SIG-M5 (cell line): ENCODE measurements around the gene MAPK14.
"Not testable (repeated sequence)": the region's sequence is repeated elsewhere in the genome, so short reads cannot be mapped to it uniquely, and the experiment has no call there.

Experiments used
- DNase-seq: peaks from one replicate; lab custom pipeline; 2025; lab: John Stamatoyannopoulos, UW

The MAPK14 gene

DNA sequence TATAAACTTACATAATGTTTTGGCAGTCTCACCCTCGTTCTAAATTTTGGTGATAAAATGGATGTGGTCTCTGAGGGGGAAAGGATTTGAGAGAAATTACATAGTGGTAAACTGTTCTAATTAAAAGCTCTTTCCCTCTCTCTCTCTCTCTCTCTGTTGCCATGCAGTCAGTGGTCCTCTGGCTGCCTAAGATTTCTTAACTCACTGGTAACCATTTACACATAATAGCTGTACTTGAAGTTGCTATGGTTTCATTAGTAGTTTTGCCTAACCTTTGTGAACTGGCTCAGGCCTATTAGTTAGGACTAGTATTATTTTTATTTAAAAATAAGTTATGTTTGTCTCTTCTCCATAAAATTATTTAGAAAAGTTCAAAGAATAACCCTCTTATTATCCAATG is 42.0 kb downstream of the MAPK14 start:
- no peak for DNase-seq

DNA sequence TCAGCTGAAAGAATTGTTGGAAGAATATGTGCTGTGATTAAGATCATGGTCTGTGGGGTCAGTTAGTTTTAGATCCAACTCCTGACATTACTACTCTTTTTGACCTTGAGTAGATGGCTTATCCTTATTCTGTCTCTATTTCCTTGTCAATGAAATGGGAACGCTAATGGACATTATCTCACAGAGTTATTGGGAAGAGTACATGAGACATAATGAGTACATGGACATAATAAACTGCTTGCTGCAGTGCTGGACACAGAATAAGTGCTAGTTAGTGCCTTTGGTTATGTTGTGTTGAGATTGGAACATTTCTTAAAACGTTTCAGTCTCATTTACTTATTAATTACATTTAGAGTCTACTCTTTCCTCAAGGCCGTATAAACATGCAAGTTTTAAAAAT is 42.6 kb downstream of the MAPK14 start:
- no peak for DNase-seq

DNA sequence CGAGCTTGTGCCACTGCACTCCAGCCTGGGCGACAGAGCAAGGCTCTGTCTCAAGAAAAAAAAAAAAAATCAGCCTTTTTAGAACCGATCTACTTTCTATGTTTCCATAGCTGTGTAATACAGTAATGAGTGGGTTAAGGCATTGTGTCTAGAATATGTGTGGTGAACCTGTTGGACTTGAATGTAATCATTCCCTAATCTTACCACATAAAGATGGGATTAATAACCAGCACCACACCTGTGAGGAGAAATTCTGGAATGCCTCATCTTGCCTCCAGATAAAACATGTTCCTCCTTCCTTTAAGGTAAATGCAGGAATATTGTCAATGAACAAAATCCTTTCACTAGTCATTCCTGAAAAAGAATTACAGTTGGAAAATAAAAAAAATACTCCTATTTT is 43.7 kb downstream of the MAPK14 start:
- no peak for DNase-seq

DNA sequence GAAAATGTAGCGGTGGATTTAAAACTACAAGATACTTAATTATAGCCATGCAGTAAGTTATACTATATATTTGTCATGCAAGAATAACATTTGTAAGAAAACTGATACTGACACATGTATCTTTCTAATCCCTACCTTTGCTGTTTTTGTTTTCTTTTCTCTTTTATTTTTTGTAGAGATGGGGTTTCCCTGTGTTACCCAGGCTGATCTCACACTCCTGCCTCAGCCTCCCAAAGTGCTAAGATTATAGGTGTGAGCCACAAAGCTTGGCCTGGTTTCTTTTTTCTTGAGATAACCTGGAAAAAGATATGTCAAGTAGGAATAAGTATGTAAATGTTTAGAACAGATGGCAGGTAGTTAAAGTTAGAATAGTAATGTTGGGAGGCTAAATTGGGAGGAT is 44.1 kb downstream of the MAPK14 start:
- DNase-seq = no peak

DNA sequence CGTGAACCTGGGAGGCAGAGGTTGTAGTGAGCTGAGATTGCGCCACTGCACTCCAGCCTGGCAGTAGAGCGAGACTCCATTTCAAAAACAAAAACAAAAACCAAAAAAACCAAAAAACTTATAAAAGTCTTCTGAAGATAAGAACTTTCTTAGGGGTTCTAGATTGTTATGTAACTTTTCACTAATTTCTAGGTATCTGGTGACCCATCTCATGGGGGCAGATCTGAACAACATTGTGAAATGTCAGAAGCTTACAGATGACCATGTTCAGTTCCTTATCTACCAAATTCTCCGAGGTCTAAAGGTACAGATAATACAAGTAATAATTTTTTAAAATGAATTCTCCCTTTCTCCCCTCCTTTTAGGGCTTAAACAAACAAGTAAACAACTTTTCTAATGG is 45.1 kb downstream of the MAPK14 start:
- no peak for DNase-seq

DNA sequence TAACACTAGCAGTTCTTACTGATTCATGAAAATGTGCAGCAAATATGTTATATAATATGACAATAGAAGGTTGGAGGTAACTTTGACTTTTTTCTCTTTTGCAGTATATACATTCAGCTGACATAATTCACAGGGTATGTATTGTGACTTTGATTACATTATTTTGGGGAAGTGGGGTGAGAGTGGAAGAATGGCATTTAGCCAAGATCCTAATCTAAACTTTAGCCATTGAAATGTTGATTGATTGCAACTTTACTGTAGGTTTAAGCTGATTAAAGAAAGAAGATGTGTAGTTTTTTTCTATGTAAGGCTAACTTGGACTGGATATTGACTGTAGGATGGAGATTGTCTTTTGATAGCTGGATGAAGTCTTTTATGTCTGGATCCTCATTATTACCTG is 46.0 kb downstream of the MAPK14 start:
- no peak for DNase-seq

DNA sequence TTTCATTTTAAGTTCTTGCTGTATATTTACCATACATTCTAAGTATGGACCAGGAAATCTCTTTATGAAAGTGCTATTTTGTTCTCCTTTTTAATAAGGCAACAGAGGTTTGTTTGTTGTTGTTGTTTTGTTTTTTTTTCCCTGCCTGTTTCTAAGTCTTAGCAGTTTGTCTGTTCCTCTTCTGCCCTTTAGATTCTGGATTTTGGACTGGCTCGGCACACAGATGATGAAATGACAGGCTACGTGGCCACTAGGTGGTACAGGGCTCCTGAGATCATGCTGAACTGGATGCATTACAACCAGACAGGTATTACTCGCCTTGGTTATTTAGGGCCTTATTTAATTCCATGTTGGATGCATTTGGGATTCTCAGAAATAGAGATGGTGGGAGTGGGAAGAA is 48.0 kb downstream of the MAPK14 start:
- DNase-seq = no peak

DNA sequence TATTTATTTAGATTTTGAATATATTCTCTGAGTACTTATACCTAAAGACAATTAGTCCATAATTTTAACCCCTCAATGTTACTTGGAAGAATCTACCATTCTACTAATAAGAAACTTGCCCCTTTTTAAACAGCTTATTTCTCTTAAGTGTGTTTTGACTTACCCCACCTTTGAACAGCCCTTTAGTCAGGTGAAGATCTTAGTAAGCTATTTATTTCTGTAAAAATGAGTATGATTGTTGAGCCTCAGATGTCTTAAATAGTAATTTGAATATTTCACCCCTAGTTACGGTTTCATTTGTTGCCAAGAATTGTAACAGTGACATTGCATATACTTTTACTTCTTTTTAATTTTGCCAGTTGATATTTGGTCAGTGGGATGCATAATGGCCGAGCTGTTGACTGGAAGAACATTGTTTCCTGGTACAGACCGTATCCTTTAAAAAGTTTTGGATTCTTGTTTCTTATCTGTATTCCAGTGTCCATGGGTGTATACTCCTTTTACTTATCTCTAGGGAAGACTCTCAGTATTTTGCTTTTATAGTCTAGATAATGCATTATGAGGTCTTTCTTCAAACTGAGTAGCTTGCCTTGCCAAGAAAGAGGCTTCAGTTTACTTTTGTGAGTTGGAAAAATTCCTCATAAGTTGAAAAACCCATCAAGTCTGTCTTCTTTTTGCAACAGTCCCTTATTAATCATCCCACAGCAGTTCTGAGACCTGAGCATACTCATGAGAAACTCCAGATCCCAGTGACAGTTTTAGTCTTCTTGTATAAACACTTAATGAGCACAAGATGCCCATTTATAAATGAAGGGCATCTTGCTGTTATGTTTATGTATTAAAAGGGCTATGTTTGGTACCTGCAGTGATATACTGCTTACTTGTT is 48.8 kb downstream of the MAPK14 start:
- DNase-seq = no peak

DNA sequence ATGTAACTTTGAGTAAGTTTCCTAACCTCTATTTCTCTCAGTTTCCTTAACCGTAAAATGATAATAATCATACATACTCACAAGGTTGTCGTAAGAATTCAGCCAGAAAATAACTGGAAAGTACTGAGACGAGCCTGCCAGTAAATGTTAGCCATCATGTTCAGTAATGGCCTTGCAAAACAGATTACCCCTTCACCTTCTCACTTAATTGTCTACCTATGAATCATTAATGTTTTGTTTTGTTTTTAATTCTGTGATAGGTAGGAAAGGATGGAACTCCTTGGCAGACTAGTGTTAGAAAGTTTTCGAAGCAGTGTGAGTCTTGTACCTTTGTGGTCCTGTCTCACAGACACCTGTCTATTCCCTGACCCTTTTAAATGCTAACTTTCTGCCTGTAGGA is 50.6 kb downstream of the MAPK14 start:
- no peak for DNase-seq

DNA sequence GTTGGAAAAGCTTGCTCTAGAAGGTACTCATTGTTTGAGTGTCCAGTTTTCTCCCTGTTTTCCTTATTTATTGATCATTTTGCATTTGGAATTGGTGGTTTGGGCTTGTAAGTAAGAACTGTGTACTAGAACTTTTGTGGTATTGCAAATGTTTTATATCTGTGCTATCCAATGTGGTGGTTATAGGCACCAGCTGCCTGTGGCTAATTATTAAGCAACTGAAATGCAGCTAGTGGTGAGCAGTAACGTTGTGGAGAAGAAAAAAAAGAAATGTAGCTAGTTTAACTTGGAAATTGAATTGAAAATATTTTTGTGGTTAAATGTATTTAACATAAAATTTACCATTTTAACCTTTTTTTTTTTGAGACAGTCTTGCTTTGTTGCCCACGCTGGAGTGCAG is 52.0 kb downstream of the MAPK14 start:
- DNase-seq = no peak

DNA sequence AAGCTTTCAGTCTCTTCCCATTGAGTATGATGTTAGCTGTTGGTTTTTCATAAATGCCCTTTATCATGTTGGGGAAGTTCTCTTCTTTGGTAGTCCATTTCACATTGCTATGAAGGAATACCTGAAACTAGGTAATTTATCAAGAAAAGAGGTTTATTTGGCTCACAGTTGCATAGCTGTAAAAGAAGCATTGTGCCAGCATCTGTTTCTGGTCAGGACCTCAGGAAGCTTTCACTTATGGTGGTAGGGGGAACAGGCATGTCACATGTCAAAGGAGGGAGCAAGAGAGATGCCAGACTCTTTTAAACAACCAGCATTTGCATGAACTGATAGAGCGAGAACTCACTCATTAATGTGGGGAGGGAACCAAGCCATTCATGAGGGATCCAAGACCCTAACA is 54.7 kb downstream of the MAPK14 start:
- no peak for DNase-seq

DNA sequence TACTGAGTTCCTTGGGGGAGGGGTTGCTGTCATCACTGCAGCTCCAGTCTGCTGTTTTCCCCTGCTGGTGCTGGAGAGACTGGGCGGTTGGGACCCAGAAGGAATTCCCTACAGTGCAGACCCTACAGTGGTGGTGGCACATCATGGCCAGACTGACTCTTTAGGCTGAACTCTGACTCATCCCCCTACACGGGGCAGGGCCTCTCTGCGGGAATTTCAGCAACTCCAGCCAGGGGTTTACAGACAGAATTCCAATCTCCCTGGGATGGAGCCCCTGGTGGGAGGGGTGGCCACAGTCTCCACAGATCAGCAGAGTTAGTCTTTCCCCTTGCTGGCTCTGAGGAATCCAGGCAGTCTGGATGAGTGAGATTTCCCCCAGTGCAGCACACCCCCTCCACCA is 55.8 kb downstream of the MAPK14 start:
- DNase-seq = no peak

DNA sequence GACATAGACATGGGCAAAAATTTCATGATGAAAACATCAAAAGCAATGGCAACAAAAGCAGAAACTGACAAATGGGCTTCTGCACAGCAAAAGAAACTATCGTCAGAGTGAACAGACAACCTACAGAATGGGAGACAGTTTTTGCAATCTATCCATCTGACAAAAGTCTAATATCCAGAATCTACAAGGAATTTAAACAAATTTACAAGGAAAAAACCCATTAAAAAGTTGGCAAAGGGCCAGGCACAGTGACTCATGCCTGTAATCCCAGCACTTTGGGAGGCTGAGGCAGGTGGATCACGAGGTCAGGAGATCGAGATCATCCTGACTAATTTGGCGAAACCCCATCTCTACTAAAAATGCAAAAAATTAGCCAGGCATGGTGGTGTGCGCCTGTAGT is 60.6 kb downstream of the MAPK14 start:
- DNase-seq = not testable (repeated sequence)

DNA sequence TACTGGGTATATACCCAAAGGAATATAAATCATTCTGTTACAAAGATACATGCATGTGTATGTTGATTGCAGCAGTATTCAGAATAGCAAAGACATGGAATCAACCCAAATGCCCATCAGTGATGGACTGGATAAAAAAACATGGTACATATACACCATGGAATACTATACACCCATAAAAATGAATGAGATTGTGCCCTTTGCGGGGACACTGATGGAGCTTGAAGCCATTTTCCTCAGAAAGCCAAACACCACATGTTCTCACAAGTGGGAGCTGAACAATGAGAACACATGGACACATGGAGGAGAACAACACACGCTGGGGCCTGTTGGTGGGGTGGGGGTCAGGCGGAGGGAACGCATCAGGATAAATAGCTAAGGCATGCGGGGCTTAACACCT is 61.4 kb downstream of the MAPK14 start:
- no peak for DNase-seq

DNA sequence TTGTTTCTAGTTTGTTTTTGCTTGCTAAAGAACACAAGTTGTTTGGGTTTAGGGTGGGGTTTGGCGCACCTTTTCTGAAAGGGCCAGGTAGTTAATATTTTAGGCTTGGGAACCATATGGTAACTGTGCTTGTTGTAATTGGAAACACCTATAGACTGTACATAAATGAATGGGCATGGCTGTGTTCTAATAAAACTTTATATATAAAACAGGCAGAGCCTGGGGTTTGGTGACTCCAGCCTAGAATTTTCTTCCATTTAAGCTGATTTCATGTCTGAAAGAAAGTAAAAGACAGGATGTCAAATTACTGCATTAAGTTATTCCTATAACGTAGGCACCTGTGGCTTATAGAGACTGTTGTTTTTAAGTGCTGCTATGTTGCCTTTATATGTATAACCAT is 66.6 kb downstream of the MAPK14 start:
- no peak for DNase-seq

DNA sequence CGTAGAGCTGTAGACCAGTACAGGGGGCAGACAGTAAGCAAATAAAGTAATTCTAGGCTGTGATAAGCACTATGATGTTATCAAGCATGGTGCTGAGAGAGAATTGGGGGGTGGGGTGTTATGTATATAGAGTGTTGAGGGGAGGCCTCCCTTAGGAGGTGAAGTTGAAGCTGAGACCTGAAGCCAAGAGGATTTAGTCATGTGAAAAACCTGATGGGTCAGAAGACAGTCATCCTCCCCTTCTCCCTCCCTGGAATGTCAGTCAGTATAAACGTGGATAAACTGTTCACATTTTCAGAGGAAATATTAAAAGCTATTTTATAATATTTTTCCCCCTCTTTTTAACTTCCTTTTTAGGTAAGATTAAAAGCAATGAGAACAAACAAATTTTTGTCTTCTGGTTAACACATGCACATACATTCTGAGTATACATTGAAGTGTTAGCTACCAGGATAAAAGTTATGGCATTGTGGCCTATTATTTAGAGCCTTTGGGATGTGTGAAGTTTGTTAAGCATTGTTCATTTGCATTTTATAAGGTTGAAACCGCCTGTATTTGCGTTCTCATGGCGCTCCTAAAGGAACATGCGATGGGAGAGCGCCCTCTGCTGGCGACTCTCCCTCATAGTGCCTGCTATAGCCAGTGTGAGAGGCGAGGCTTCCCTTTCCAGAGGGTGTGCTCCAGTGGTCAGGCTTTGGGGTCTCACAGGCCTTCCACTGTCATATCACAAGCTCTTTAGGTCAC is 67.3 kb downstream of the MAPK14 start:
- no peak for DNase-seq

DNA sequence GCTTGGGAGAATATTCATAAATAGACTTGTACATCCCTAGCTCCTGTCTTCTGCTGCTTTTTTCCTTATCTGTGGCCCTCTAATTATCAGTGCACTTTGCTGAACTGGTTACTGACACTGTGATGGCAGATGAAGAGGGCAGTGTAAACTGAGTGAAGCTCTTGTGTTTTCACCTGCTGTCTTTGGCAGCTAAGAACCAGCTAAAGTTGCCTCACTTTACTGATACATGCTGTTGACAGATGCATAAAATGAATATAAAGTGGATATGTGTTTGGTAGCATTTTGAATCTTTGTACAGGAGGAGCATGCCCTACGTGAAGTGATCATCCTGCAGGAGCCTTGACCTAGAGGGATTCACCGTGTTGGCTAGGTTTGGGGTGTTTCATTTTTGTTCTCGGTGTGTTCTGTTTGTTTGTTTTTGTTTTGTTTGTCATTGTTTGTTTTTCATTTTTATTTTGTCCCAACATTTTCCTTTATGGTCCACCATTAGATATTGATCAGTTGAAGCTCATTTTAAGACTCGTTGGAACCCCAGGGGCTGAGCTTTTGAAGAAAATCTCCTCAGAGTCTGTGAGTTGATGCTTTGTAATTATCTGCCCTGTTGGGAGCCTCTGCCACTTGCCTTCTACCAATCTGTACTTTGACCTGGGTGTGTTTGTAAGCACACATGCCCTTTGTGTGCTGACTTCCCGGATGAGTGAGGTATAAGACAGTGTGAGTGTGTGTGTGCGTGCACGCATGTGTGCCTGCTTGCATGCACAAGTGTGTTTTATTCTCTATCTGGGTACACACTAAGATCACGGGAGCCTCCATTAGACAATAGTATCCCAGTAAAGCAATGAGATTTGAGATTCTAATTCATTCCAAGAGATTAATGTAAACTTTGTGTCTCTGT is 68.1 kb downstream of the MAPK14 start:
- DNase-seq = no peak

DNA sequence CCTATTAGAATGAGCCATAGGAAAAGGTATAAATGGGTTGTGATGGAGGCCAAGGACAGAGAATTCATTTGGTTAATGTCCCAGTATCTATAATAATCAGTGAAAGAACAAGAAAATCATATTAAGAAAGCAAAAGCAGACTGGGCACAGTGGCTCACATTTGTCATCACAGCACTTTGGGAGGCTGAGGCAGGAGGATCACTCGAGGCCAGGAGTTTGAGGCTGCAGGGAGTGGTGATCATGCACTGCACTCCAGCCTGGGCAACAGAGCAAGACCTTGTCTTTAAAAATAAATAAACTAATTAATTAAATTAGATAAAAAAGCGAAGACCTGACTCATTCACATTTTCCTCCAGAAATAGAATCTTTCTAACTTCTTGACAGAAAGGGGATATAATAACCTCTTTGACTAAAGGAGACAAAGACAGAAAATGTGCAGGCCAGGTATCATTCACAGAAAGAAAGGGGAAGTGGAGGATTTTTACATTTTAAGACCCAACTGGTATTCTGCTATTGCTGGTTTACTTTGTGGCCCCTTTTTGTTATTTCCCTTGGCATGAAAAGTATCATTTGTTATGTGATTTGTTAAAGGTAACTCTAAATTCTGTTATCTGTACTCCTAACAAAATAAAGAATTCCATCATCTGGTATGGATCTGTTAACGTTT is 70.8 kb downstream of the MAPK14 start:
- no peak for DNase-seq

DNA sequence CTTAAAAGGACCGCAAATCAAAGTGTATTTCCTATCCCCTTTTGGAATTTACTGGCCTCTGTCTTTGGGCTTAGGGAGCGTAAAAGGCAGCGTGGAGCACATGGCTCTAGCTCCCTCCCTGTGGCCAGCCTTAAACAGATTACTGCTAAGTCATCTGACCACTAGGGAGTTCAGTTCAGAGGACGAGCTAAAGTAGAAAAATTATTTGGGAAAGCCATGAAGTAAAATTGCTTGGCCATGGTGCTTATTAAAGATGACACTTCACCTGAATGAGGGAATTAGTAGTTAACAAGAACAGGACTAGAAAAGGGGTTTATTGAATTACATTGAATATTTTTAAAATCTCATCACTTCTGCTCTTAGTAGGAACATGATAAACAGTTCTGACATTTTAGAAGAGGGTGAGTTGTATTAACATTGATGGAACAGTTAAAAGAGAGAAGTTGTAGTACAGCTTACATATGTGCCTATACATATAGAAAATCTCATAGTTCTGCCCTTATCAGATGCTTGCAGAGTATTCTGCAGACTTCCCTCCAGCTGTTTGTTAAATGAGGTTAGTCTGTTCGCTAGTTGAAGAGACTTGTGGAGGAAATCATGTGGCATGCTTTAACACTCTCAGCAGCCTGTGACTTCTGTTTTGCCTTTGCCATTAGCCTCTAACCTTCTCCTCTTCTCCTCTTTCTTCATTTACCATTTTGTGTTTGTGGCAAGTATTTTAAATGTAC is 71.5 kb downstream of the MAPK14 start:
- DNase-seq = no peak

DNA sequence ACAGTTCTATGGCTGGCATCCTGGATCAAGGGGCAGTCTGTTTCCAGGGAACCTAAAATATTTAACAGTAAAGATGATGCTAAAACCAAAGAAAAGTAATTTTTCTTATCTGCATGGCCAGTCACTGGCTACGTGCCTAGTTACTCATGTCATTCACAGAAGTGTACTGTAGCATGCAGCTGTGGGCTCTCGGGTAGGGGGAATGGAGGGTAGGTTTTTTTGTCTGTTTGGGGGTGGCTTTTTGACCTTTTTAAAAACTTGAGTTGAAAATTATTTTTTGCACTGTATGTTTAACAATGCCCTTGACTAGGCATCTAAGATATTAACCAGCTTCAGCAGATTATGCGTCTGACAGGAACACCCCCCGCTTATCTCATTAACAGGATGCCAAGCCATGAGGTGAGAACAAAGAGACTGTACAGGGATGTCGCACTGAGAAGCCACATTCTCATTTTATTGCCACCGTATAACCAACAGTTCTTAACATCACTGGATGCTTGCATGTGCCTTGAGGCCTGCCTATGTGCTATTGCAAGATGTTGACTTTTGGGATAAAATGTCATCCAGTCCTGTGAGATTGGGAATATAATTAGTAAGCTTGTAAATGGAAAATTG is 72.4 kb downstream of the MAPK14 start:
- no peak for DNase-seq

DNA sequence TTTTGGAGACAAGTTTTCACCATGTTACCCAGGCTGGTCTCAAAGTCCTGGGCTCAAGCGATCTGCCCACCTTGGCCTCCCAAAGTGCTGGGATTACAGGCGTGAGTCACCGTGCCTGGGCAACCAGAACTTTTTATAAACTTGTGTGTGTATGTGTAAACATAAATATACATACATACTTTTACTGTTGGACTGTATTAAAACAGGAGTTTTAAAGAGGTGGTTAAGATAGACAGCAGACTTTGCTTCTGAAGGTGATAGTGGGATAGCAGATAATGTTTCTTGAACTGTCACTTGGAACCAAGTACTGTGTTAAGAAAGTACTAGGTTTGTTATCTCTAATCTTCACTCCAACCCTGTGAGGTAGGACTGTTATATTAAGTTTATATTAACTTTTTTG is 74.1 kb downstream of the MAPK14 start:
- DNase-seq = no peak
